Nephron progenitor cell (in vitro differentiated cells): ENCODE measurements around the gene TFE3.

Experiments
- DNase-seq: peaks from one replicate; pipeline ENCODE4 v3.0.0; 2021
- H3K27ac Mint-ChIP-seq: 2 replicates; pipeline ENCODE4 v1.8.0; 2021; ENCODE audit warnings: mild to moderate bottlenecking, moderate library complexity, mixed read lengths
- H3K27me3 Mint-ChIP-seq: 2 replicates; pipeline ENCODE4 v1.8.0; 2021; ENCODE audit warnings: mild to moderate bottlenecking, low read depth, mixed read lengths; ENCODE audit not compliant: poor library complexity
- H3K36me3 Mint-ChIP-seq: 2 replicates; pipeline ENCODE4 v1.8.0; 2021; ENCODE audit warnings: low read depth, mixed read lengths
- H3K4me1 Mint-ChIP-seq: 2 replicates; pipeline ENCODE4 v1.8.0; 2021; ENCODE audit warnings: mixed read lengths
- H3K4me3 Mint-ChIP-seq: 2 replicates; pipeline ENCODE4 v1.8.0; 2021; ENCODE audit warnings: mild to moderate bottlenecking, moderate library complexity, mixed read lengths
- H3K9me3 Mint-ChIP-seq: 2 replicates; pipeline ENCODE4 v1.8.0; 2021; ENCODE audit warnings: mild to moderate bottlenecking, moderate library complexity, mixed read lengths
- TF ChIP-seq, protein P1 (sequence below): fragments of 200-600 bp; sonication (generic); IDR thresholded peaks from 2 replicates; pipeline ENCODE4 v1.5.0; 2021; ENCODE audit warnings: antibody characterized with exemption

TFE3 gene

GRCh38 chrX:49002091-49002935, 40.8 kb downstream of the TFE3 start, which contains the start of gene GRIPAP1:
Gene GRIPAP1, minus strand, starts transcription at chrX:49002264. Its CDS starts 35 bp downstream, at chrX:49002229.
- Mint-ChIP-seq H3K9me3 (peaks cover 49% of the 10 kb centered on the region), H3K27me3 (peaks cover 6% of the 10 kb centered on the region), H3K4me3 (peak within 1 kb of the TSS; percentile 100), H3K4me1 (peaks cover 19% of the 10 kb centered on the region), H3K27ac (peak within 1 kb of the TSS; percentile 100), H3K36me3 (peaks cover 35% of the 10 kb centered on the region)
- DNase-seq, result peak; percentile 75
- TF ChIP-seq, protein P1, sequence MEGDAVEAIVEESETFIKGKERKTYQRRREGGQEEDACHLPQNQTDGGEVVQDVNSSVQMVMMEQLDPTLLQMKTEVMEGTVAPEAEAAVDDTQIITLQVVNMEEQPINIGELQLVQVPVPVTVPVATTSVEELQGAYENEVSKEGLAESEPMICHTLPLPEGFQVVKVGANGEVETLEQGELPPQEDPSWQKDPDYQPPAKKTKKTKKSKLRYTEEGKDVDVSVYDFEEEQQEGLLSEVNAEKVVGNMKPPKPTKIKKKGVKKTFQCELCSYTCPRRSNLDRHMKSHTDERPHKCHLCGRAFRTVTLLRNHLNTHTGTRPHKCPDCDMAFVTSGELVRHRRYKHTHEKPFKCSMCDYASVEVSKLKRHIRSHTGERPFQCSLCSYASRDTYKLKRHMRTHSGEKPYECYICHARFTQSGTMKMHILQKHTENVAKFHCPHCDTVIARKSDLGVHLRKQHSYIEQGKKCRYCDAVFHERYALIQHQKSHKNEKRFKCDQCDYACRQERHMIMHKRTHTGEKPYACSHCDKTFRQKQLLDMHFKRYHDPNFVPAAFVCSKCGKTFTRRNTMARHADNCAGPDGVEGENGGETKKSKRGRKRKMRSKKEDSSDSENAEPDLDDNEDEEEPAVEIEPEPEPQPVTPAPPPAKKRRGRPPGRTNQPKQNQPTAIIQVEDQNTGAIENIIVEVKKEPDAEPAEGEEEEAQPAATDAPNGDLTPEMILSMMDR, result no peak

GRCh38 chrX:49001521-49002090, 41.6 kb downstream of the TFE3 start:
- peaks cover 6% of the 10 kb centered on the region for H3K27me3 Mint-ChIP-seq
- TF ChIP-seq, protein P1, result no peak
- H3K36me3 Mint-ChIP-seq, result peaks cover 43% of the 10 kb centered on the region
- DNase-seq, result peak; percentile 11
- H3K4me1 Mint-ChIP-seq, result peaks cover 19% of the 10 kb centered on the region
- peaks cover 50% of the 10 kb centered on the region for H3K9me3 Mint-ChIP-seq
- H3K4me3 Mint-ChIP-seq, result peak overlapping the region; percentile 100
- H3K27ac Mint-ChIP-seq, result peak overlapping the region; percentile 100

DNA sequence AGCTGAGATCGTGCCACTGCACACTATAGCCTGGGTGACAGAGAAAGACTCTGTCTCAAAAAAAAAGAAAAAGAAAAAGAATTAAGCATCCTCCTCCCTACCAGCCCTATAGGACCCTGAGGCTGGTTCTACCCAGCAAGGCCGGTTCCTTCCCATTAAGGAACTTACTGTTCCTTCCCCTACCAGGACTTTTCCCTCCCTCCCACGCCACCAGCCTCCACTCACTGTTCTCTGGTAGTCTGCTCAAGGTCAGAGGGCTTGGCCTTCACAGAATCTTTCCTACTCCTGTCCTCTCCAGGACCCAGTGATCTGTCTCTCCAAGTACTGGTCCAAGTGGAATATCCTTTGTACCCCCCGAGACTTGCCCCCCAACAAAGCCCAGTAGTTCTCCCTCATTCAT, 42.5 kb downstream of the TFE3 start:
- no peak for DNase-seq
- H3K27me3 Mint-ChIP-seq, result peaks cover 3% of the 10 kb centered on the region
- H3K4me3 Mint-ChIP-seq, result peak overlapping the region; percentile 100
- peaks cover 44% of the 10 kb centered on the region for H3K9me3 Mint-ChIP-seq
- no peak overlapping the region for H3K27ac Mint-ChIP-seq
- H3K36me3 Mint-ChIP-seq, result peaks cover 46% of the 10 kb centered on the region
- TF ChIP-seq, protein P1, result no peak
- peaks cover 19% of the 10 kb centered on the region for H3K4me1 Mint-ChIP-seq

GRCh38 chrX:48999030-48999429, 44.1 kb downstream of the TFE3 start:
- TF ChIP-seq, protein P1, result no peak
- H3K27ac Mint-ChIP-seq, result no peak overlapping the region

DNA sequence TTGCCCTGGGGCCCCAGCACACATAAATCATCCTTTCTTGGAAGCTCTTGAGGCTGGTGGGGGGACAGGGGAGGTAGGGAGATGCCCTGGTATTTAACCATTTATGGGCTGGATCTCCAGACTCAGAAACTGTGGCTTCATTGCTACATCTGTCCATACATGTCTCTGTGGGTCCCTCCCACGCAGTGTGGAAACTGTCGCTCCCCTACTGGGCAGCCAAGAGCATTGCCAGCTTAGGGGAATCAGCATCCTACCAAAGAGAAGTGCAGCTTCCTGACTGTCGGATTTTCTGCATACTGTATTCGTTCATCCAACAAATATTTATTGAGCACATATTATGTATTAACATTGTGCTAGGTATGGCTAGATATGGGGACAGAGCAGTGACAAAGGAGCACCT, 44.8 kb downstream of the TFE3 start:
- H3K9me3 Mint-ChIP-seq, result peaks cover 44% of the 10 kb centered on the region
- TF ChIP-seq, protein P1, result no peak
- peak overlapping the region; percentile 38 for H3K4me3 Mint-ChIP-seq
- peaks cover 60% of the 10 kb centered on the region for H3K36me3 Mint-ChIP-seq
- peaks cover 19% of the 10 kb centered on the region for H3K4me1 Mint-ChIP-seq
- H3K27me3 Mint-ChIP-seq, result peaks cover 3% of the 10 kb centered on the region
- DNase-seq, result no peak
- H3K27ac Mint-ChIP-seq, result no peak overlapping the region

More at GRCh38 chrX:48999030-48999429, 44.1 kb downstream of the TFE3 start:
- H3K36me3 Mint-ChIP-seq, result peaks cover 56% of the 10 kb centered on the region
- H3K27me3 Mint-ChIP-seq, result peaks cover 3% of the 10 kb centered on the region
- DNase-seq, result no peak
- peaks cover 19% of the 10 kb centered on the region for H3K4me1 Mint-ChIP-seq
- peaks cover 50% of the 10 kb centered on the region for H3K9me3 Mint-ChIP-seq
- no peak overlapping the region for H3K4me3 Mint-ChIP-seq
